ENCODE results near the gene LBH.

LBH gene

DNA sequence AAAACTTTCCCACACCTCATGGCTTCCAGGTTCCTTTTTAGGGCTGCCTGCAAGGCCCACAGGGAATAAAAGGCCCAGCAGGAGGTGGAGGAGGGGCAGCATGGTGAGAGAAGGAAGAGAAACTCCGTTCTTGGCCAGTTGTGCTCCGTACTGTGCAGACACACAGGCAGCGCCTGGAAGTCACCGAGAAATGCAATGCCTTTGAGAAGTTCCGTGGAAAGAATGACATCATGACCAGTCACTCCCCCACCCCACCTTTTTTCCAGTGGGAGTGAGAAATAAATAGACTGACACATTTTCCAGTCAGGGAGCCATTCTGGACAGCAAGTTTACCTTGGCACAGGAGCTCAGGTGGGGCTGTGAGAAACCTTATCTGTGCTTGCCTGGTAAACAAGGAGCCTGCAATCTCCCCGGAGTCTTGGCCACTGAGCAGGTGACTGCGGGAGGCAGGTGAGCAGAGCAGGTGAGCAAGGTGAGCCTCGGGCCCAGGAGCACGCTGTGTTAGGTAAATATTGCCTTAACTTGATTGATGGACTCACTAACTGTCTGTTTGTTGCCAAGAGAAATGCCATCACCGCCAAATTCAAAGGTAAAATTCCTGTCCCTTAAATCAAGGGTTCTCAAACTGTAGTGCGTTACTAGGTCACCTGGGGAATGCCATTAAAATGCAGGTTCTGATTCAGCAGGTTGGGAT lies 13.5 kb upstream of the LBH start:
- DNase-seq, result no peak

DNA sequence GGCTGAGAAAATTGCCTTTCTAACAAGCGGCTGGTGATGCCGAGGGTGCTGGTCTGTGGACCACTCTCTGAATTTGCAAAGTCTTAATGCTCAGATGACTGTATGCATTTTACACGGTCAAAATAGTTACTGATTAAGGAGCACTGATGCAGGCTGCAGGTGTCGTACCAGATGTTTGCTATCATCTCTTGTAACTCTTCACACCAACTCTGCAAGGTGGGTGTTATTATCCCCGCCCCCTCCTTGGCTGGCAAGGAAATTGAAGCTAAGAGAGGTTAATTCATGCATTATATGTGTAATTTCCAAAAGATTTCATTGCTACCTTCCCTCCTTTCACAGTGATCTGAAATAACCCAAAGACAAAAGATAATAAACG lies 13.0 kb upstream of the LBH start:
- DNase-seq, result no peak

DNA sequence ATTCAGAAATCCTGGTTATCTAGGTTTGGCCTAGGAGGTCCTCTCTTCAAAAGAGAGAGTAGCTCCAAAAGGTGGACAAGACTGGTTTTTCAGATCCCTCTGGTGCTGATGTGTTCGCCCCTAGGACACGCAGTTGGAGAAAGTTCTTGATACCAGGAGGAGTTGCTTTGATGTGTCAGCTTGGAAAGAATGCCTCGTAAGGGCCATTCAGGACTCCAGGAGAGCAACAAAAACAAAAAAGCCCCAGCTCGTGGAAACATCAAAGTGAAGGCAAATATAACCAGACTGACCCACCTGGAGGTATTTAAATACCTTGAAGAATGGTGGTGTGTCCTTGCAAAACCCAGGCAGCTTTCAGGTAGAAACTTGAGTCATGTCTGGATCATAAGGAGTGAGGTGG lies 12.5 kb upstream of the LBH start:
- no peak for DNase-seq

DNA sequence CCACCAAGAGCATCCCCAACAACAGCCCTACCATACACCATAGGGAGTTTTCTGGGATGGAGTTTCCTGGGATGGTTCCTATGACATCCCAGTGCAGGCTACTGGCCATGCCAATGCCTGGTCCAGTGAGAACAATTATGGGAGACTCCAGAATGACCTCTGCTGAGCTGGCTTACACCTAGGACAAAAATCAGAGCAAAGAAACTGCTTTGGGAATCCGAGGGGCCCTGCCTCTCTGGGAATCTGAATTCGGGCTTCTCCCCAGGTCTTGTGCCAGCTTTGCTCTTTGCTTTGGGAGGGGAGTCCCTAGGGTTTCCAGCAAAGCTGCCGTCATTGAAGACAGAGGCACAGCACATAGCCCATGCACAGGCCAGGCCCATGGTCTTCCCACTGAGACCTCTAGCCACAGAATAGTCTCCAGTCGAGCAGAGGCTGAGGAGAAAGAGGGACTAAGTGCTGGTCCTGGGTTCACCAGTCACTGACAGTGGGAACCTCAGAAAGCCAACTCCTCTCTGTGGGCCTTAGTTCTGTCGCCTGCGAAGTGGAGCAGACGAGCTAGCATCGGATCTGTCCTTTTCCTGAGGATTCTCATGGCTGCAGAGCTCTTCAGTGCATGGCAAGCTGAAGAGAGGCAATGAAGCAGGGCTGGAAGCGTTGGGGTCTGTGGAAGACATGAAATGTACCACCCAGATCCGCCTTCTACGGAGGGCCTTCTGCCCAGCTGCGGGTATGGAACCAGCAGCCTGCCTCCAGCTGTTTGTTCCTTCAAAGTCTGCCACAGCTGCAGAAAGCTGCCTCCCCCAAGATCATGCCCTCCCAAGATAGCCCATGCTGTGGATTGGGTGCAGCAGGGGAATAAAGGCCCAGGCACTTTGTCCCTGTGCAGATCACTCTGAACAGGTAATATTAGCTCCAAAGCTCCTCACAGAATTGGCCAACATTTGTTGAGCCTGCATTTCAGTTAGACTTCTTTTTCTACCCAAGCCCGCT lies 11.2 kb upstream of the LBH start:
- no peak for DNase-seq

DNA sequence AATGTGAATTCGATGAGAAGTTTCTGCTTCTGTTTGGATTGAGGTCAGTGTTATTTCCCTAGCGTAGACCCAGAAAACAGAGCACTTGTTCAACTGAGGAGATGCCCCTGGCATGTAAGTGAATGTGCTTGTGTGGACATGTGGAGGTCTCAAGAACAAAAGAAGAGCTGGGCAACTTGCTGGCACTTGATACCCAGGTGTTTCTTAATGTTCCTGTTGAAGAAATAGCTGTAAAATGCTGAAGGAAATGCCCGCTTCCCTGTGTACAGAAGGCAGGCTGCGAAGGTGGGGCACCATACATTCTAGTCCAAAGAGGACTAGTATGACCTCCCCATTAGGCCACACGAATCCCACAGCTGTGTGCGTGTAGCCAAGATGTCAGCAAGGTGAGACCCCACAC lies 9.8 kb upstream of the LBH start:
- no peak for DNase-seq

DNA sequence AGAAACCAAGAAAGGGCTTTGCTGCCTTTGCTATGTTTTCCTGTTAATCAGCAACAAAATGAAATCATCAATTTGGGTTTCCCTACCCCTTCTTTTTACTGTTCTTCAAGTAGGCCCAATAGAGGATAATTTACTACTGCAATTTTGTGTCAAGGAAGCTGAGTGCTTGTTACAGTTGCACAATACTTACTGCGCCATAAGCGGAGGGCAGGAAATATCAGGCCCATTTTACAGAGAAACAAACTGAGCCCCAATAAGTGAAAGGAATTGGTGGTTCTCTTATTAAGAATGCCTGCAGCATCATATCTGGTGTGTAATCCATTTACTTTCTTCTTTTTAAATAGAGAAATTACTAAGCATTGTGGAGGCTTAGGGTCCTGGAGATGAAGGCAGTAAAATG lies 9.3 kb upstream of the LBH start:
- no peak for DNase-seq

DNA sequence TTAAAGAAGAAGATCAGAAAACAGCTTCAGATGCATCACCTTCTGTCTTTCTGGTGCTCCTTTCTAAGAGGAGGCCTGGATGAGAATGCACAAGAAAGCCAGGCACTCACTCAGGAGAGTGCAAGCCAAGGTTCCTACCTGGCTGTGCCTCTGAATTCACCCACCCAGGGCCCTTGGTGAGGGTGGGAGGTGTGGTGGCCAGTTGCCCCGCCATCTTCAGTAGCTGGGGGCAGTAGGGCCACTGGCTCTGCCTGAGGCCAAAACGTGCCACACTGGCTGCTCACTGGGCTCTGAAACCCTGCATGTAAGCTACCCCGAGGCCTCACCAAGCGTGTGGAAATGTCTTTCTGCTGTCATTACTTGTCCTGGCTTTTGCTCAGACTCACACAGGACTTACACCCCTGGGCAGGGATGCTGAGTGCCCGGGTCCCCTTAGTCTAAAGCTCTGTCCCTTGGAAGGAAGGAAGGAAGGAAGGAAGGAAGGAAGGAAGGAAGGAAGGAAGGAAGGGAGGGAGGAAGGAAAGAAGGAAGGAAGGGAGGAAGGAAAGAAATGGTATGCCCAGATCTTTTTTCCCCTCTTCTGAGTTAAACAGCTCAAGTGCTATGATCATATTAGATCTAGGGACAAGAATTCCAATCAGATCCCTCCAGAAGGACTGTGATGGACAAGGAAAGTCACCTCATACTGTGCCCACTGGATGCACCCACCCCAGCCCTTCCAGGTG lies 8.5 kb upstream of the LBH start:
- no peak for DNase-seq

DNA sequence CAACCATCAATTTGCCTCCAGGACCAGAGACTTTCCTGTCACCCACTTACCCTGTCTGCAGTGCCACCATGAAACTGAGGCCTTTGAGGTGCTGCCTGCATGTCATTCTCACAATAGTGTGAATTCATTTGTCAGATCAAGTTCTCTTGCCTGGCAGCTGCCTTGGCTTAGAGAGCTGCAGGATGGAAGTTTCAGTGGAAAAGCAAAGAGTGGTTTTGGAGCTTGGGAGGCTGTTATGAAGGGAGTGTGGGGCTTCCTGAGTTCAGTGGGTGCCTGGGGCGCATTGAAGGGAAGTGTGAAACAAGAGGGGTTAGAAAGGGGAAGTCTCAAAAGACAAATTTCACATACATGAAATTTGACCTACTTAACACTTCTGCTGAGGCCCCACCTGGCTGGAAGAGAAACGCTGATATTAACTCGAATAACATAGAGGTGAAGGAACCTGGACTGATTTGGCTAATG lies 7.9 kb upstream of the LBH start:
- no peak for DNase-seq

DNA sequence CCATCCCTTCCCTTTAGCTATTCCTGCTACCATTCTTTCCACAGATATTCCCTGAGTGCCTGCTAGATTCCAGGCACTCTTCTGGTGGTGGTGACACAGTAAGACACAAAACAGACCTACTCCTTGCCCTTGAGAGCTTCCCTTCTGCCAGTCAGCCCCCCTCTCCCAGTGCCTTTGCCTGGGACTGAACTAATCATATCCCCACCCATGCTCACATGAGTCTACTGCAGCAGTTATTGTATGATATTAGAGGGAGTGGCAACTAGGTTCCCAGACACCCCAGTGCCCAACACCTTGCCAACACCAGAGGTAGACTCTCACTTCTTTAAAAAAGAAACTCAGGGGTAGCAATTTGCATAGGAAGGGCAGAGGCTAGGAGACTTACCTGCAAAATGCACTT lies 7.2 kb upstream of the LBH start:
- no peak for DNase-seq

DNA sequence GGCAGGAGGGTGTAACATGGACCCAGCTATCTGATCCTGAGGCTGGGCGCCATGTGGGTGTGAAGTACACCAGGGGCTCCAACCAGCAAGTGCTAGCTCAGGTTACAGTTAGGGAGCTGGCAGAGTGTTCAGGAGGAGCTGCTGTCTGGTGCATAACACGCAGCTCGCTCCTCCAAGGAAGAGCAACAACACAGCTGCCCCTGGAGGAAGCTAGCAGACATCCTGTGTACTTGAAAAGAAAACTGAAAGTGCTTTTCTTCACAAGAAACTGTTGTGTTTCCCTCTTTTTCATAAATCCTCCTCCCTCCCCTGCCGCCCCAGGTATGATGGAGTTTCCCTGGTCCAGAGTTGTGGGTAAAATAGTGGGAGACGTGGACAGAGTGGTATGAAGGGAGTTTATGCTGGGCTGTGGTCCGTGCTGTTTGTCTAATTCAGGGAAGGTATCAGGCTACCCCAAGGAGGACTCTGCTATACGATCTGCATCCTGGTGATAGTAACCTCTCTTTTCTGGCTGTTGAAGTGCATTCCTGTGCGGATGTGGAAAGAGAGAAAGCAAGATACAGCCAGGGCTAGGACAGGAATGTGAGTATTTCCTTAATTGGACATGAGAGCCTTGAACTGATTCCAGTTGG lies 6.1 kb upstream of the LBH start:
- peak in 1 of 2 experiments; percentile 50 for DNase-seq

DNA sequence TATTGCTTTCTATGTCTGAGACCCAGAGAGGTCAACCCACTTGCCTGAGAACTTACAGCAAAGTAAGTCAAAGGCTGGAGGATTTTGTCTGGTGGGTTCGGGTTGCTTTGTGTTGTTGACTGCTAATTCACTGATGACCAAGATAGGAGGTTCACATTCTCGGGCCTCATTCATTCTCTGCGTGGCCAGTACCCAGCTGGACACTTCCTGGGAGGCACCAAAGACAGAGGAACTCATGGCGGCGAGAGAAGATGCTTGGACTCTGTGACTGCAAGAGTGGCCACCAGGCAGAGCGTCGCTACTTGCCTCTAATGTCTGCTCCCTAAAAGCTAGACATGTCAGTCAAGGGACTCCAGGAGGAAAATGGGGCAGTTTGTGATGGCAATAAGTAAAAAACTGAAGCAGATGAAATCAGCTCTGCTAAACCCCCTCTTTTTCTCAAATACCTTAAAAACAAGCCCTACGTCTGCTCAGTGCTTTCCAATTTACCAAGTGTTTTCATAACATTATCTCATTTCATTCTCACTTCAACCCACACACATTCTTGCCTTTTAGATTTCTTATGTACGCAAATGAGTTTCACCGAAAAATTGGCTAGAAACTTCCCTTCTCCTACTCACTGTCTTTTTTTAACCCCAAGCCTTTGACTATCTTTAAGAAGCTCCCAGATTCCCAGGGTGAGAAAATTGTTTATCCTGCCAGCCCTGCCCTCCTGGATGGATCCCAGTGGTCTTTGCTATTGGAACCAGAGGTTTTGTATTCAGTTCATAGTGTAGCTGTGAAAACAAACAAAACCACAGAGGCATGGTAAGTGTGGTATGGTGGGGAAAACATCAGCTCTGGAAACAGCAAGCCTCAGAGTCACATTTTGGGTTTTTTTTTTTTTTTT lies 4.9 kb upstream of the LBH start:
- peak in 1 of 2 experiments; percentile 40 for DNase-seq

DNA sequence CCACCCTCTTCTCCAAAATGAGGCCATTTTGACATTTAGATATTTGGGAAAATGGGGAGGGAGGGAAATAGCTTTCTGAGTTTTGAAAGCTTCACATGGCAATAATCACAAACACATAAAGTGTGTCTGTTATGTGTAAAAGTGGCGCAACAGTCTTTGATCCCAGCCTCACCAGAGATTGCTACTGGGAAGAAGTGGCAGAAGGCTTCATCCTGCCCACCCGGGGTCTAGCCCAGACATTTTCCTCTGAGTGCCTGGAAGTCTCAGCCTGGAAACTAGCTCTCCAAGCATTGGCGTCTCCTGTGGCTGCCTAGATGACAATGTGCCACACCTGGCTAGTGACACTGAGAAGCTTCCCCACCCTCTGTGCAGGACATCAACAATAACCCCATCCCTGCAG lies 1.7 kb upstream of the LBH start:
- no peak for DNase-seq

DNA sequence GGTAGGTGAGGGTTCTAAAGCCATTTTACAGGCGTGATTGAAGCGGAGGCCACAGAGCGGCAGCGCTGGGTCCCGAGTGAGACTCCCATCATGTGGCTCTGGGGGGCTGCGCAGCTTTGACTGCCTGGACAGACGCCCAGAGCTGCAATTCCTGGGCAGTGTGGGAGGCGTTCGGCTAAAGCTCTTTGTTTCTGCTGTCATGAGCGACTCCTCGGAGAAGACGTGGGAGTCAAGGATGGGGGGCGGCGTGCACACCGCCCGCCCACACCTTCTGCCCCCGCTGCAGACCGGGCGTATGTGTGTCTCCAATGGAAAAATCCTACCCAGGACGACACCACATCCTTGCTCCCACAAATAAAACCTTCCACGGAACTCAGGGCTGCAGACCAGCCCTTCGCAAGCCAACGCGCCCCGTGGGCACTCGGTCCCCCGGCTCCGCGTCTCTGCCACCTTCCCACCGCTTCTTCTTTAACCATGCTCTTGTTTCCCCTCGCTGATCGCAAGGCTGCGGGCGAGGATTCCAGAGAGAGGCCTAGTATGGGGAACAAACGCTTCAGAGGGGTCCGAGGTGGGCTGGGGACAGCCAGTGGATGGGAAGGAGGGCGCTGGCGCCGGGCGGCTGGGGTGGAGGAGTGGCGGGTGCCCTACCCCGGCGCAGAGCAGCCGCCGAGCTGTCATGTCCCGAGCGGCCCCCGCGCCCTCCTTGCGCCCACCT lies 680 bp upstream of the LBH start:
- no peak for DNase-seq

DNA sequence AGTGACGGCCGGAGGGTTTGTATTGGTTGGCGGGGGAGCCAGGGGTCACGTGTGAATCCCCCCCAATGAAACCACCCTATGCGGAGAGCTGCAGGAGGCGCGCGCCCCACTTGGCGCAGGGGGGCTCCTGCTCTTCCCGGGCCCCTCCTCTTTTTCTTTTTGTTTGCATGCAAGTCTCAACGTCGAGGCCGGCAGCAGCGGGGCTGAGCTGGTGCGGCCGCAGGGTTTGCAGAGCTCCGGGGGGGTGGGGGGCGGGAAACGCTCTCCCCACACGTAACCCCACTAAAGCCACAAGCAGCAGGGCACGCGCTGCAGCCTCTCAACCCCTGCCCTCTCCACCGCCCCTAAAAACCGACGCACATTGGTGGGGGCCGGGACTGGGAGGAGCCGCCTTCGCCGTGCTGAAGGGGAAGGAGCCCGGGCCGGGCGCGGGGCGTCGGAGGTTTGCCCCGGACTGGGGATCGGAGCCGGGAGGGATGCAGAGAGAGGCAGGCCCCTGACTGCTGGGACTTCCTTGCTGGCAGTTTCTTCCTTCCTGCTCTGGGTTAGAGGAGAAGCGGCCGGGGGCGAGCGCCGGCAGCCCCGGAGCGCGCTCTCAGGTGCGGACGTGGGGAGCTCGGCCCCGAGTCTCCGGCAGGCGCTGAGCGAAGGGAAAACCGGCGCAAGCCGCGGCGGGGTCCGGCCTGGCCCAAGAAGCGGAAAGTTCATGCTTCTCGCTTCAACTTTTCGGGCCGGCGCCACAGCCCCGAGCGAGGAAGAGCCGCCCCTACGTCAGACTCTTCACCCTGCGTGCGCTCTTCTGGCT lies 864 bp downstream of the LBH start:
- DNase-seq, result peak; percentile 62 to 68

DNA sequence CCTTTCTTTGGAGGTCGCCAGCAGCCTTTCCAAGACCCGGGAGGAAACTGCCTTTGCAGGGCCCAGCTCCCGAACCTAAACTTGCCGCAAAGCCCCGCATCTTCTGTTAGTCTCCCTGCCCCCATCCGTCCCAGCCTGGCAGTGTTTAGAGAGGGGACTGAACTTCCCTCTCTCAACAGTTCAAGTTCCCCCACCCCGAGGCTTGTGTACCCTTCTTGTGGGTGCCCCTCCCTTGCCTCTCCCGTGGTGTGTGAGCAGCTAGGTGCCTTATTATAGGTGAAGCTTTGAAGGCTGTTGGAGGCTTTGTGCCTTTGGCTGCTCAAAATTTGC lies 1.4 kb downstream of the LBH start:
- peak in 1 of 2 experiments; percentile 40 for DNase-seq

DNA sequence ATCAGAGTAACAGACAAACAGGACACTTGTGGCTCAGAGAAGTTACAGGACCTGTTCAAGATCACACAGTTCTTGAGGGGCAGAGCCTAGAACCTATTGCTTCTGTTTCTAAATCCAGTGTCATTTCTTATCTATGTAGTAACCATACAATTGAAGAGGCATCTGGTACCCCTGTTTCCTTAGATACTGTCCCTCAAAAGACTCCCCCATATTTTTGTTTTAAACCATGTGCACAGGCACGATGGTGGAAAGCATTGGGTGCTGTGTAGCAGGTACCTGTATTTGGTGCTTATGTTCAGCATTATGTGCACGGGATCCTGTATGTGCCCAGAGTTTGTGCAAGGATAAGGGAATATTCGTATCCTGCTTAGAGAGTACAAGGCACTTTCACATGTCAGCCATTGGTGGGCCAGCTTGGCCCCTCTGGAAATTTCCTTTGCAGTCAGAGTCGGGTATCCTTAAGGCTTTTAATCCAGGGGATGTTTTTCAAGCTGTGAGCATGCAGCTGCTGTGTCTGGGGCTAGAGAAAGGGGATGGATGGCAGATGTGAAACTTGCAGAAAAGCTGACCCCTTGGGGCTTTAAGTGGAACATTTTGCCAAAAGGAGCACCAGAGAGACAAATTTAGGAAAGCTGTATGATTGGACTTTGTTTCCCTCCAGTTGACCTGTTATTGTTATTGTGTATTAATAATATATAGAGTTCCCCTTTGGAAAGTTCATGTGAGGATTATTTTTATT lies 2.1 kb downstream of the LBH start:
- DNase-seq, result peak in 1 of 2 experiments; percentile 7

DNA sequence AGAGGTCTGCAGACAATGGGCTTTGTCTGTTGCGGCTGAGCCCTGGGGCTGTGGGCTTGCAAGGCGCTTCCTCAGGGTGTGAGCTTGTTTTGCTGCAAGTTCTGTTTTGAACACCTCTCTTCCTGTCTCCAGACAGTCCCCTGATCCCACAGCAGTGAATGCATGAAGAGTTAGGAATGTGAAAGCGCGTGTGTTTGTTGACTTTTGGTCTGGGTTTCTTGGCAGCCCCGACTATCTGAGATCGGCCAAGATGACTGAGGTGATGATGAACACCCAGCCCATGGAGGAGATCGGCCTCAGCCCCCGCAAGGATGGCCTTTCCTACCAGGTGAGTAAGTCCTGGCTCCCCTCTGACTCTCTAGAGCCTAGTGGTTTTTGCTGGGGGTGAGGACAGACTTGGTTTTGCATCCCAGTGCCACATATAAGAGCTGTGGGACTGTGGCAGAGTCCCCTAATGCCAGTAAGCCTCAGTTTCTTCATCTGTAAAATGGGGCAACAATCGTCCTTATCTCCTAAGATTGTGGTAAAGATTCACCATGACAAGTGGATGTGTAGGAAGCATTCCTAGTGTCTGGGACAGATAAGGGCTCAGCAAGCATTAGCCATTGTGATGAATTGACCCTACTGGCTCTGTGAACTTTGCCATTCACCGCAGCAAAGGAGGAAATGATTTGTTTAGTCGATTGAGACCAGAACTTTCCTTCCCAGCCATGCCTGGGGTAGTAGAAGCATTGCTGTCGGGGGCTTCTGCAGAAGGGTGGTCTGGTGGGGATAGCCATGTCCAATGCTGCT lies 3.0 kb downstream of the LBH start:
- DNase-seq, result peak; percentile 60 to 75

DNA sequence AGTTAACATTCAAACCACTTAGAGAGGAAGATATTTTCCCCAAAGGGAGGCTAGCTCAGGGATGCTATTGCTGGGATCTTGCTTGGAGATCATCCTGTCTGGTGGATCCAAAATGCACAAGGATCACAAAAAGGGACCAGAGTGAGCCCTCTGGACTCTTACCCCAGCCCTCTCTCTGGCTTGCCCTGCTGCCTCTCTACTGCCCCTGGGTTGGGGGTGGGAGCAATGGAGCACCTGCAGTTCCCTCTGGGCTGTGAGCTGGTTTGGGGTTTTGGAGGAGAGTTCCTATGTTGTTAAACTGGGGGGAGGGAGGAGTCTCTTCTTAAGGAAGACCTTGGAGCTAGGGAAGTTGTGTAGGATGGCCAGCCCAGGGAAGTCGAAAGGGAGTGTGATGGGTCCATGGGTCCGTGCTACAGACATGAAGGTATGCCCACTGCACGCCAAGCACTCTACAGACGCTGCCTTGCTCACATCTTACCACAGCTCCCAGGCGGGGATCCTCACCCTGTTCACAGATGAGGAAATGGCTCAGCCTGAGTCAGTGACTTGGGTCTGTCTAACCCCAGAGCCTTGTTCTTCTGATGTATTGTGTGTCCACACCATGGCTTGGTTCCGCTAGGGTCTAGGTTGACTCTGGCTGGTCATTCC lies 3.8 kb downstream of the LBH start:
- peak; percentile 68 to 79 for DNase-seq

All from activated CD4-positive, alpha-beta T cell treated with anti-CD3 and anti-CD28 coated beads, Interleukin-2, amount 50 U/mL, for 48 hours (primary cell).